ENCODE results near the gene TSNAX.

GRCh38 chr1:231606712-231607111, 78.2 kb downstream of the TSNAX start:
- TF ChIP-seq CTCF (conservative IDR thresholded peaks at IDR 0.05; ENCODE audit: low read depth, low read length) (no peak), RCOR1 (IDR thresholded peaks at IDR 0.05; ENCODE audit: insufficient replicate concordance, low read length) (no peak), BHLHE40 (IDR thresholded peaks at IDR 0.05; ENCODE audit: low read depth, low read length) (no peak)

All from IMR-90 (cell line).